Measurements from ENCODE around the gene RNF222. TPM values are rescaled to one million over a fixed set of nuclear protein-coding genes. Genes with fewer than 3 reads are reported as not detected.

RNF222 gene
- total RNA-seq, 1 donor from 2014 or later, result not detected

GRCh38 chr17:8345951-8346665, 51.5 kb downstream of the RNF222 start:
- no peak for DNase-seq (ENCODE audit: low spot score)

- no peak for DNase-seq (ENCODE audit: low spot score)
Measured at GRCh38 chr17:8345052-8345690, 52.5 kb downstream of the RNF222 start.

GRCh38 chr17:8341456-8341855, 56.2 kb downstream of the RNF222 start:
- no peak for DNase-seq (ENCODE audit: low spot score)

Other genes with a start within 250 kb of the RNF222 start
- gene PER1, start 245.4 kb downstream of the RNF222 start, total RNA-seq (ENCODE audit: insufficient read depth, low replicate concordance), result 26.7 TPM
- gene VAMP2, start 234.9 kb downstream of the RNF222 start, total RNA-seq (ENCODE audit: insufficient read depth, low replicate concordance), result 2.6 TPM
- 30.6 TPM for gene TMEM107, start 221.4 kb downstream of the RNF222 start, total RNA-seq (ENCODE audit: insufficient read depth, low replicate concordance)
- gene BORCS6, start 207.6 kb downstream of the RNF222 start, total RNA-seq (ENCODE audit: insufficient read depth, low replicate concordance), result 4.3 TPM
- 6.7 TPM for gene AURKB, start 187.3 kb downstream of the RNF222 start, total RNA-seq (ENCODE audit: insufficient read depth, low replicate concordance)
- 7.9 TPM for gene CTC1, start 149.8 kb downstream of the RNF222 start, total RNA-seq (ENCODE audit: insufficient read depth, low replicate concordance)
- 6.0 TPM for gene PFAS, start 148.5 kb downstream of the RNF222 start, total RNA-seq (ENCODE audit: insufficient read depth, low replicate concordance)
- 8.4 TPM for gene RANGRF, start 109.2 kb downstream of the RNF222 start, total RNA-seq (ENCODE audit: insufficient read depth, low replicate concordance)
- 0.24 TPM for gene SLC25A35, start 102.4 kb downstream of the RNF222 start, total RNA-seq (ENCODE audit: insufficient read depth, low replicate concordance)
- gene ARHGEF15, start 87.6 kb downstream of the RNF222 start, total RNA-seq (ENCODE audit: insufficient read depth, low replicate concordance), result 4.6 TPM
- not detected for gene ODF4, start 58.0 kb downstream of the RNF222 start, total RNA-seq (ENCODE audit: insufficient read depth, low replicate concordance)
- gene RPL26, start 14.6 kb downstream of the RNF222 start, total RNA-seq (ENCODE audit: insufficient read depth, low replicate concordance), result 3,035 TPM
- 87.6 TPM for gene NDEL1, start 38.1 kb upstream of the RNF222 start, total RNA-seq (ENCODE audit: insufficient read depth, low replicate concordance)
- 201 TPM for gene MYH10, start 232.9 kb upstream of the RNF222 start, total RNA-seq (ENCODE audit: insufficient read depth, low replicate concordance)

Measured in umbilical cord (tissue), 2 donors.